Middle frontal gyrus (tissue), 1 donor: ENCODE measurements around the gene DPYSL3.
A peak's percentile ranks its signal among the peaks of the same experiment; 100 is the strongest.

Source experiments
- DNase-seq: peaks from one replicate; pipeline ENCODE4 v3.0.0-alpha.2; 2015; ENCODE audit warnings: low spot score; ENCODE audit errors: extremely low spot score

DPYSL3 gene

DNA sequence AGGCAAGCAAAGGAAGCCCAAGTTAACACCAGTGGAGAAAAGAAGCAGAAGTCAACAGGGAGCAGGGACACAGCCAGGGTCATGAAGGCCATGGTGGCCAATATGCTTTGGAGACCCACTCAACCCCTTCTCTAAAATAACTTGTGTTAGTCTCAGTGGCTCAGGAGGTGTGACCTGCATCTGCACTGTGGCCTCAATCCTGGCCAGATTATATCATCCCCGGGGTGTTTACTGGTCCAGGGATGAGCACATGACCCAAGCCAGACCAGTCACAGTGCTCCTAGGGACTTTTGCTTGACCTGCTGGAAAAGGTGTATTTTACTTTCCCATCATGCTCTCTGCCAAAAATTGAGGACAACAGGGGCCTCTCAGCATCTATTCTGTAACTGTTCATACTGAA lies 105.2 kb downstream of the DPYSL3 start:
- no peak for DNase-seq

GRCh38 chr5:147403651-147404640 lies 105.9 kb downstream of the DPYSL3 start:
- peak; percentile 14 for DNase-seq

DNA sequence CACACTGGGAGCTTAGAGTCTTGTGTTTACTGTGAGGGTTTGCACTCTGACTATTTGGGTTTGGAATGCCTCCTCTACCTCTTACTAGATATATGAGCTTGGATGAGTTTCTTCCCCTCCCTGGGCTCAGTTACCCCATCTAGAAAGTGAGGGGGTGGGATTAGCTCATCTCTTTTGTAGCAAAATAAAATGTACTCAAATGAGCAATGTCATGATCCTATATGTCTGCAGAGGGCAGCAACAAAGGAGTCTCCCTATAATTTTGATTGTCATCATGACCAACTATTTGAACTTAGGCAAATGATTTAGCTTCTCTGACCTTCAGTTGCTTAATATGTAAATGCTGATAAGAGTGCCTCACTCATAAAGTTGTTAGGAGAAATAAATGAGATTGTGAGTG lies 109.0 kb downstream of the DPYSL3 start:
- DNase-seq = no peak

DNA sequence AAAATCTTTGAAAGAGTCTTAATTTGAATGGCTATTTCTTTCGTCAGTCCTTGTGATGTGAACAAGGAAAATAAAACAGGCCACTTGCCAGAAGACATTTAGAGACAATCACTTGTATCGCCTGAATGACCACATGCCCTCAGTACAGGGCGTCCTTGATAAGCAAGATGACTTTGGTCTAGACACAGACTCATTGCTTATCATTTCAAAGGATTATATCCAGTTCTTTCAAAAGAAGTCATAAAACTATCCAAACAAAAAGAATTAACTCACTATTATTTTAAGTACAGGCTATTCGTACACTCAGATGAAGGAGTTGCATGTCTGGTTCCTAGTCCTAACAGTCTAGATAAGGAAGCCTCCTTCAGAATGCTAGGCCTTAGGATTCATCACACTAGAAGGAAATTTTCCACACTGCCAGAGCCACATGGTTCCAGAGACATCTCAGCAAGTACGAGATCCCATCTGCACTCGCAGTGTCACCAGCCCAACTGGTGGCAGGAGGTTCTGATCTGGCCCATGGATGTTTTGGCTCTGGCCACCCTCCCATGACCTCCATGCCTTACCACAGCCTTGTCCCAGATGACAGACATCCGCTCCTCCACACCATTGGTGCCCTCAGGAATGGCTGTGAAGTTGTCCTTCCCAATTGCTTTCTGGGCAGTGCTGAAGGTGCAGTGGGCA lies 109.6 kb downstream of the DPYSL3 start:
- DNase-seq = no peak

GRCh38 chr5:147398860-147399259 lies 111.0 kb downstream of the DPYSL3 start:
- no peak for DNase-seq

DNA sequence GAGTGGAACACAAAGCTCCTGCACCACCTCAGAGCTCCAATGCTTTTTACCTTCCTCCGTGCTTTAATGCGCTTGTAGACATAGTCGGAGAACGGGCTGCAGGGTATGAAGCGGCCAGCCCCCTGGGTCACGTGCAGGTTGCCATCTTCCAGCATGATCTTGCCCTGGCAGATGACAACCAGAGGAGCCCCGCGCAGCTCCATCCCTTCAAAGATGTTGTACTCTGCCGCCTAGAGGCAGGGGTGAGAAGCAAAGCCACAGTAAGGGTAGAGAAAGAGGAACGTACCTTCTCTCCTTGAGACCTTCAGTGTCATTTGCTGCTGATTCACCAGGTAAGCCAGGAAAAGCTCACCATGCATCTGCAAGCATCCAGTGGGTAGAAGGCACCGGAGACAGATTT lies 112.3 kb downstream of the DPYSL3 start:
- DNase-seq = no peak

DNA sequence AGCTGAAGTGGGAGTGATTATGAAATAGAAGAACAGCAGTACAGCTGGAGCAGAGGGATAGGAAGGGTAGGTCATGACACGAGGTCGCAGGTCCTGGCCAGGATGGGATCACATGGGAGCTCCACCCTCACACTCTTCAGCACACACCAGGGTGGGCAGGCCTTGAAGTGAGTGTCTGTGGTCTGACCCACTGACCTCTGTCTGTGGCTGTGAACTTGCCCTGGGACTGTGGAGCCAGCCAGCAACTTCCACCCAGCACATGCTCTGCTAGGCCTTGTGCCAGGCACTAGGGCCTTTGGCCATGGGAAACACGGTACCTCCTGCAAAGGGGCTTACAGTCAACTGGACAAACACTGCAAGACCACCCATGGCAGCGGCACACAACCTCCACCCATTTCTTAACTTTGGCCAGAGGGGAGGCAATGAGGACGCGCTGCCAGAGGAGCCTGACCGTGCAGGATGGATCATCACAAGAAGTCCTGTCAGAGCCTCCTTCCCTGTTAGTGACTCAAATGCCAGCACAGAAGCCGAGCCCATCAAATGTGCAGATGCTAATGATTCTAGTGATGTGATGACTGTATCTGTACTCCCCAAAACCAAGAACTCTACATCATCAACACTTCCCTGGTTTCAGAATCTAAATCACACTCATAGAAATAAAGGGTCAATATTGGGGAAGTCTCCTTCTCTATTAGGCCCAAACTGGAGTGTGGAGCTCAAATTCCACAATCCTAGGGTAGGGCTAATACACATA lies 113.6 kb downstream of the DPYSL3 start:
- DNase-seq = no peak

DNA sequence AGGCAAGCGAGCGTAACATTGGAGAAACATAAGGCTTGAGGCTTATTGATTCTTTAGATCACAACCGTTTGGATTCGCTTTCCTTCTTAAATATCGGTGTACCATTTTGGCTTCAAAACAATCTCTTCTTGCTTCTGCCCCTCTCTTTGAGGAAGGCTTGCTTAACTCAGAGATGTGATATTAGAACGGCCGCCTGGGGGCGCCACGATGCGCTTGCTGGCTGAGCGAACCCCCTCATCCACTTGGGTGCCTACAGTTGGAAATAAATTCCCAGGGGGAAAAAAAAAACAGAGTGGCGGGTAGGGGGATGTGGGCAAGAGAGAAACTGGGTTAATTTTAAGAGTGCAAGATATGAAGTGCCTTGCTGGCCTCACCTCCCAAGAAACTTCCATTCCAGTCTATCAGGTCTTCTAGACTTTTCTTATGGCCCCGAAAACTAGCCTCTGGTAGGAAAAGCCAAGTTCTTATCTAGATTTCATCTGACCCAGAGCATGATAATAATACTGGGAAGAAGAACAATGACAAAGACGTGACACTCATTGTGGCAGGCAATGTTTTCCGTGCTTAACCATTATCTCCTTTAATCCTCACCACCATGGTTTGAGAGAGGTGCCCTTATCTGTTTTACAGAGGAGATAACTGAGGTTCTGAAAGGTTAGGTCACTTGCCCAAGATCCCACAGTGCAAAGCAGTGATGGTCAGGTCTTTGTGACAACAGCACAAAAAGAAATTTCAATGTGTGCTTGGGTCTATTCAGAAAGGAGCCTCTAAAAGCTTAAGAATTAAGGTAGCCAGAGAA lies 115.8 kb downstream of the DPYSL3 start:
- no peak for DNase-seq

DNA sequence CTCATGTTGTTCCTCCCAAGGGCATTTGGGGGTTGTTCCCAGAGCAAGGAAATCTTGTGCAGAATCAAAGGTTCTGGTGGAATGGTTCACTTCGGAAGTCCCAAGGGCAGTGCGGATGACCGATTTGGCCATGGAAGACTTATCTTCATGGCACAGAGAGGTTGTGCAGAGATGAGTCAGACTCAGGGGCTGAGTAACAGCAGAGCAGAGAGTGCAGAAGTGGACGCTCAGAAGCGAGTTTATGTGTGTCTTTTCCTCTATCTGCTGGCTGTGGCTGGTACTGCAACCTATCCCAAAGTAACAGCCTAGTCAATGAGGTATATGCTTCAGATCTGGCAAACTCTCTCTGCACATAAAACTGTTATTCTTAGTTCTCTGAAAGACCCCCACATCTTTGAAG lies 118.1 kb downstream of the DPYSL3 start:
- DNase-seq = no peak

GRCh38 chr5:147390654-147391225 lies 119.1 kb downstream of the DPYSL3 start:
- no peak for DNase-seq

GRCh38 chr5:147388184-147389108 lies 121.4 kb downstream of the DPYSL3 start:
- DNase-seq = no peak

DNA sequence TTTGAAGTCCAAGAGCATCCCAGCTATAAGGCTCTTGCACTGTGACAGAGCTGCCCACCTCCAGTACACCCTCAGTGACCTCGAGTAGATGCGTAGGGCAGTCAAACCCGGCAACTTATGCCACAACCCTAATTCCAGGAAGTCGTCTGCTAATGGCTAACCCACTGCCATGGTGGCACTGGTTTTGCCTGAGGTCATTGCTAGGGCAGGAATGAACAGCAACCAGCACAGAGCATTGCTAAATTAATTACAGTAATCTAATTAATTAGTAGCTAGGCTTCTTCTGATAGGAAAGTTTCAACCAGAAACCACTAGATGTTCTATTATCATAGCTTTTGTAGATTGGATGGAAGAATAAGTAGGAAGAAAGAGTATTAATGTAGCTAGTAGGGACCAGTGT lies 122.8 kb downstream of the DPYSL3 start:
- DNase-seq = no peak

DNA sequence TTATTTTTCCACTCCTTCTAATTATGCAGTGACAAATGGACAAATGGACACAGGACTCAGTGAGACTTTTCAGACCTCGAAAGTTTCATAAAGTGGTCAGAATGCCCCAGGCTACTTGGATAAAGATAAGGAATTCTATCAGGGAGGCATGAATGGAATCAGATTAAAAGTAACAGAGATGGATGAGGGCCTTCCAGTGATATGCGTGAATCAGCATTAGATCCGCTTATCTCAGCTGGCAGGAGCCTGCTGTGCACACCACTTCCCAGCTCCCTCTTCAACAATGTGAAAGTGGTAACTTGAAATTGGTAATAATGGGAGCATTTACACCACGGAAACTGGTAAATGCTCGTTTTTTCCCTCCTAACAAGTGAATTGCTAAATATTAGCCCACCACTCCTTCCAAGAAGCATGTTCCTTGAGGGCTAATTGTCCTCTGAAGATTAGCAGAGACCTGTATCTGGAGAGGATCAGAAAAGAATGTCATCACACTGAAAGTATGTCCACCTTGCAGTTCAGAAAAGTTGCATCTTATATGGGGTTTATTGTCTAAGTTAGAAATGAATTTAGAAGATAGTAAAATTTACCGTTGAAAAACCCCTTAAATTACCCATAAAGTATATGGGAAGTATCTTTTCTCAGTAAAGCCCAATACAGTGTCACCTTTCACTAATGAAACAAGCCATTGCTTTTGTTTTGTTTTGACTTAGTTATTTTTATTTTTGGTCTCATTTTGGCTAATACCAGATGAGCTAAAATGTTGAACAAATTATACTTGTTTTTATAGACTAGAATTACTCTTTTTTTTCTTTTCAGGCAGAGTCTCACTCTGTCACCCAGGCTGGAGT lies 125.3 kb downstream of the DPYSL3 start:
- DNase-seq = no peak

GRCh38 chr5:147382776-147383175 lies 127.1 kb downstream of the DPYSL3 start:
- DNase-seq = no peak

- DNase-seq = no peak
These were observed 128.3 kb downstream of the DPYSL3 start for GRCh38 chr5:147381555-147381954.

DNA sequence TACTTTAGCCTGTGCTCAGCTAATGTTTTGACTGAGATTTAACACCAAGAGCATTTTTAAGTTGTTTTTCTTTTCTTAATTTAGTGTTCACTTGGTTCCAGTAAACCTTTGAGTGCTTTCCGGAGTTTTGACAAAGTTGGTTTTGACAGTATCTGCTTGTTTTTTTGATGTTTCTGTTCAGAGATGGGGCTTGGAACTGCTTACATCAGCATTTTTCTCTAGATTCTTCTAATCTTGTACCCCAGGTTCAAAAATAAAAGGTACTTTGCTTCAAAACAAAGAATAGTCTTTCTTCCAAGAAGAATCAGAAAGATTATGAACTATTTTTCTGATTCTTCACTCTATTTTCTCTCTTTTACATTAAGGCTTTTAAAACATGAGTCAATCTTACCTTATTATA lies 132.2 kb downstream of the DPYSL3 start:
- DNase-seq = no peak

DNA sequence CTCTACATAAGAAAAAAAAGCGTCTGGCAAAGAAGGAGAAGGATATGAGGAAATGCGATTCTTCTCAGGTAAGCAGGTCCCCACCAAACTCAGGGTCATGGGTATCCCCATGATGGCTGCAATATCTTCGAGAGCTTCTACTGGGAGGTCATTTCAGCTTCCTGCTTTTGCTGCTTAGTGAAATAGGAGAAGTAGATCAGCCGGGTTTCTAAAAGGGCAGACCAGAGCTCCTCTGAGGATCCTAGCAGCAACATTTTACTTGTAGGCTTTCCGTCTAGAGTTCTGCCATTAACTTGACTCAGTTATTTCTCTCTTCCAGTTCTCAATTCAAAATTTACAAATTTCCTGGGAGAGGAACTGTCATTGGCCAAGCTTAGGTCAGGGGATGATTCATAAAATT lies 134.7 kb downstream of the DPYSL3 start:
- DNase-seq = no peak

DNA sequence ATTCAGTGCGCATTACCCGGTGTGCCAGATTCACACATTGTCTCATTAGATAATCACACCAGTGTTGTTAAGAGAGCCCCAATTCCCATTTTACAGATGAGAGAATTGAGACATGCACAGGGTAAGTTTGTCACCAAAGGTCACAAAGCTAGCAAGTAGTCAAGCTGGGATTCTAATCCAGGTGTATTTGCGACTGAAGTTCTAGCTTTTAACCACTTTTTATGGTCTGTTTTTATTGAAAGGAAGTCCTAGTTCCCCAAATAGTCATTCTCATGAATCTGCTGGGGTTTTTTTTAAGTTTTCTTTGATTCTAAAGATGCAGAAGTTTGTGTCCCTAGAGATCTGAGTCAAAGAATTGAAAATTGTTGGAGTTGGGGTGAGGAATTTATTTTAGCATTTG lies 136.5 kb downstream of the DPYSL3 start:
- no peak for DNase-seq

DNA sequence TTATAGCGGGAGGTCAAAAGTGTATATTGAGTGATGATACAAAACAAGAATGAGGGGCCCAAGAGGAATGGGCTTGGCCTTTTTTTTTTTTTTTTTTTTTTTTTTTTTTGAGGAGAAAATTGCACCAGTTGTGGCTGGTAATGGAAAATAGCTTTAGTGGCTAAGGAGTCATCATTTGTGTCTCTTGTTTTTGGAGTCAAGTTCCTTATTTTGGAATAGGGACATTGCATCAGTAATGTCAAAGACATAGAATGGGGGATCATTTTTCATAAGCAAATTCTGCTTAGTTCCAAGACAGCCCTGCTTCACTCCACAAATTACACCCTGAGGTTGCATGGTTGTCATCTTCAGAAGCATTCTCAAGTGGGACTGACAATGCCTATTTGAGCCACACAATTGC lies 137.7 kb downstream of the DPYSL3 start:
- DNase-seq = no peak
